Stimulated activated CD4-positive, alpha-beta T cell treated with anti-CD3 and anti-CD28 coated beads, Interleukin-4, amount 100 ng/mL, for 1 hour (primary cell): ENCODE measurements around the gene ALOX5AP.

ENCODE experiments used
- DNase-seq: peaks from one replicate; pipeline ENCODE4 v3.0.0-alpha.2; 2020

The ALOX5AP gene

GRCh38 chr13:30735025-30735871 lies at the start of gene ALOX5AP:
Gene ALOX5AP, plus strand, starts transcription at chr13:30735543. Its CDS starts 63 bp downstream, at chr13:30735606.
- DNase-seq: peak; percentile 17

GRCh38 chr13:30685987-30686386 lies 49.4 kb upstream of the ALOX5AP start:
- no peak for DNase-seq

GRCh38 chr13:30687601-30688000 lies 47.7 kb upstream of the ALOX5AP start:
- no peak for DNase-seq

GRCh38 chr13:30689752-30690151 lies 45.6 kb upstream of the ALOX5AP start:
- no peak for DNase-seq

GRCh38 chr13:30690282-30691188 lies 44.8 kb upstream of the ALOX5AP start:
- DNase-seq: no peak

GRCh38 chr13:30692113-30692512 lies 43.2 kb upstream of the ALOX5AP start:
- no peak for DNase-seq

- no peak for DNase-seq
These were observed 38.8 kb upstream of the ALOX5AP start for GRCh38 chr13:30696278-30697176.

GRCh38 chr13:30697177-30697953 lies 38.0 kb upstream of the ALOX5AP start:
- DNase-seq: no peak

- DNase-seq: no peak
These were observed 37.3 kb upstream of the ALOX5AP start for GRCh38 chr13:30697996-30698401.

GRCh38 chr13:30698488-30699005 lies 36.8 kb upstream of the ALOX5AP start:
- DNase-seq: no peak

- no peak for DNase-seq
These were observed 35.0 kb upstream of the ALOX5AP start for GRCh38 chr13:30700364-30700763.

GRCh38 chr13:30702006-30702405 lies 33.3 kb upstream of the ALOX5AP start:
- DNase-seq: no peak

- DNase-seq: no peak
These were observed 30.7 kb upstream of the ALOX5AP start for GRCh38 chr13:30704596-30704995.

- no peak for DNase-seq
These were observed 29.7 kb upstream of the ALOX5AP start for GRCh38 chr13:30705680-30706079.

GRCh38 chr13:30708541-30708940 lies 26.8 kb upstream of the ALOX5AP start:
- no peak for DNase-seq

GRCh38 chr13:30710442-30710841 lies 24.9 kb upstream of the ALOX5AP start:
- DNase-seq: no peak

GRCh38 chr13:30711375-30711774 lies 24.0 kb upstream of the ALOX5AP start:
- no peak for DNase-seq

GRCh38 chr13:30711837-30712236 lies 23.5 kb upstream of the ALOX5AP start:
- DNase-seq: no peak

- DNase-seq: no peak
These were observed 22.5 kb upstream of the ALOX5AP start for GRCh38 chr13:30712536-30713532.

- no peak for DNase-seq
These were observed 20.5 kb upstream of the ALOX5AP start for GRCh38 chr13:30714629-30715371.
